H1 (cell line): Measurements from ENCODE around the gene FJX1. TPM values are rescaled to one million over a fixed set of nuclear protein-coding genes. Genes with fewer than 3 reads are reported as not detected.

ENCODE experiments used
- BCL11A ChIP-seq, 2 experiments: IDR thresholded peaks; one replicate each; pipeline ENCODE4 v1.6.1; 2011; ENCODE audit warnings: low read depth in 2 of 2, low read length in 2 of 2, mild to moderate bottlenecking in 2 of 2
- BRCA1 ChIP-seq: IDR thresholded peaks from 2 replicates; pipeline ENCODE4 v1.6.1; 2012; ENCODE audit warnings: low read depth, low read length, improper control_type of control experiment
- CREB1 ChIP-seq: IDR thresholded peaks from 2 replicates; pipeline ENCODE4 v1.6.1; 2012; ENCODE audit warnings: inconsistent platforms
- MAFK ChIP-seq: IDR thresholded peaks from 2 replicates; pipeline ENCODE4 v1.6.1; 2012; ENCODE audit warnings: low read depth, mild to moderate bottlenecking, improper control_type of control experiment, low read length
- POU5F1 ChIP-seq: IDR thresholded peaks from 2 replicates; pipeline ENCODE4 v1.6.1; 2011; ENCODE audit warnings: low read depth, mild to moderate bottlenecking, low read length, moderate library complexity
- TEAD4 ChIP-seq: IDR thresholded peaks from 2 replicates; pipeline ENCODE4 v1.6.1; 2012; ENCODE audit warnings: low read depth, low read length, inconsistent platforms, mixed read lengths
- ZNF274 ChIP-seq: IDR thresholded peaks from 2 replicates; pipeline ENCODE4 v1.7.0; 2012; ENCODE audit warnings: low read length, borderline replicate concordance; ENCODE audit errors: extremely low read depth
- polyA plus RNA-seq, 7 experiments: library from polyadenylated mRNA; depleted of rRNA in 3 of 7; stranded (reverse) in 5 of 7; unstranded in 2 of 7; fragments of >200 nt in 5 of 7; fragments of 200-250 nt in 2 of 7; gene quantifications; 1 replicate in 5 of 7; 2 replicates in 1 of 7; 4 replicates in 1 of 7; pipeline versions ENCODE4 v1.2.1 to v1.2.3, GENCODE V29; 2011 to 2013; ENCODE audit warnings: missing spikeins in 2 of 7, mixed read lengths in 2 of 7
- total RNA-seq: library from RNA; stranded (reverse); fragmentation: NEBNext Ultra II Directional; extraction: Animal tissue kit (Norgen Biotek cat#: 25700); gene quantifications from 2 replicates; pipeline ENCODE4 v1.2.1, GENCODE V29; 2021

The FJX1 gene
- total and polyA plus RNA-seq, 2 of the 8 experiments (the other 6 are each of a cell fraction or from before 2014, with no cell fraction given), result 6.3 to 13.3 TPM

DNA sequence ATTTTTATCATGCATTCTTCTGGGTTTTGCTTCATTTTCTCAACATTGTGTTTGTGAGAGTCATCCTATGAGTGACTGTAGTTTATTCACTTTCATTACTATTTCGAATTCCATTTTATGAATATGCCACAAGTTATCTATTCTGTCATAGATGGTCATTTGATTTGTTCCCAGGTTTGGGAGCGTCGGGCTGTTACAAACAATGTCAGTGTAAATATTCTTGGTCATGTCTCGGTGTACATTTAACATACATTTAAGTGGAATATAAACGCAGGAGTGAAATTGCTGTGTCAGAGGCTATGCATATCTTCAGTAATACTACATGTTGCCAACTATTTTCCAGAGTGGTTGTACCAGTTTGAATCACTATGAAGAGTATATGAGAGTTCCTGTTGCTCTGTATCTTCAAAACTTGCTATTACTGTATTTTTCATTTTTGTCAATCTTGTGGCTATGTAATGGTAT, 46.7 kb downstream of the FJX1 start (continued):
- TF ChIP-seq CREB1 (no peak), BRCA1 (no peak), ZNF274 (no peak), POU5F1 (no peak), BCL11A (IDR thresholded peaks at IDR 0.05; ENCODE audit: low read depth in 2 of 2, low read length in 2 of 2) (no peak), MAFK (no peak), TEAD4 (no peak)
